ENCODE results near the gene GMPPA.
A peak's percentile ranks its signal among the peaks of the same experiment; 100 is the strongest.

GMPPA gene

DNA sequence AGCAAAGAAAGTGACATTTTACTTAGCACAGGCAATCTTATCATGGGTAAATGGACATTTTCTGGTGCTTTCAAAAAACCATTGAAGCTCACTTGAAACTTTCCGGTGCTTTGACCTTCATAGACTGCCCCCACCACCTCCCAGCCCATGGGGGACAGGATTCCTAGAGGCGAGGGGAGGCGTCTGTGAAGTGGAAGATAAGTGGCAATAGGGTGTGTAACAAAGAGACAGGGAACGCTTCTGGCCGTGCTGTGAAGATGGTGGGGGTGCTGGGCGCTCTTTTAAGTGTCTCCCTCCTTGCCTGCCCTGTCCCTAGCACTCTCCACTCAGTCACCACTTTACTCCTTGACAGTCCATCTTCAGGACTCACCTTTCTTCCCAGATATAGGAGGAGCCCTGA lies 23.4 kb upstream of the GMPPA start:
- TF ChIP-seq, protein P1, sequence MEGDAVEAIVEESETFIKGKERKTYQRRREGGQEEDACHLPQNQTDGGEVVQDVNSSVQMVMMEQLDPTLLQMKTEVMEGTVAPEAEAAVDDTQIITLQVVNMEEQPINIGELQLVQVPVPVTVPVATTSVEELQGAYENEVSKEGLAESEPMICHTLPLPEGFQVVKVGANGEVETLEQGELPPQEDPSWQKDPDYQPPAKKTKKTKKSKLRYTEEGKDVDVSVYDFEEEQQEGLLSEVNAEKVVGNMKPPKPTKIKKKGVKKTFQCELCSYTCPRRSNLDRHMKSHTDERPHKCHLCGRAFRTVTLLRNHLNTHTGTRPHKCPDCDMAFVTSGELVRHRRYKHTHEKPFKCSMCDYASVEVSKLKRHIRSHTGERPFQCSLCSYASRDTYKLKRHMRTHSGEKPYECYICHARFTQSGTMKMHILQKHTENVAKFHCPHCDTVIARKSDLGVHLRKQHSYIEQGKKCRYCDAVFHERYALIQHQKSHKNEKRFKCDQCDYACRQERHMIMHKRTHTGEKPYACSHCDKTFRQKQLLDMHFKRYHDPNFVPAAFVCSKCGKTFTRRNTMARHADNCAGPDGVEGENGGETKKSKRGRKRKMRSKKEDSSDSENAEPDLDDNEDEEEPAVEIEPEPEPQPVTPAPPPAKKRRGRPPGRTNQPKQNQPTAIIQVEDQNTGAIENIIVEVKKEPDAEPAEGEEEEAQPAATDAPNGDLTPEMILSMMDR (IDR thresholded peaks at IDR 0.05; ENCODE audit: insufficient read depth, low read depth, low read length, missing control alignments): no peak
- no peak overlapping the region for H3K4me3 ChIP-seq (ENCODE audit: low read depth, low read length)
- DNase-seq (ENCODE audit: low read depth): no peak

DNA sequence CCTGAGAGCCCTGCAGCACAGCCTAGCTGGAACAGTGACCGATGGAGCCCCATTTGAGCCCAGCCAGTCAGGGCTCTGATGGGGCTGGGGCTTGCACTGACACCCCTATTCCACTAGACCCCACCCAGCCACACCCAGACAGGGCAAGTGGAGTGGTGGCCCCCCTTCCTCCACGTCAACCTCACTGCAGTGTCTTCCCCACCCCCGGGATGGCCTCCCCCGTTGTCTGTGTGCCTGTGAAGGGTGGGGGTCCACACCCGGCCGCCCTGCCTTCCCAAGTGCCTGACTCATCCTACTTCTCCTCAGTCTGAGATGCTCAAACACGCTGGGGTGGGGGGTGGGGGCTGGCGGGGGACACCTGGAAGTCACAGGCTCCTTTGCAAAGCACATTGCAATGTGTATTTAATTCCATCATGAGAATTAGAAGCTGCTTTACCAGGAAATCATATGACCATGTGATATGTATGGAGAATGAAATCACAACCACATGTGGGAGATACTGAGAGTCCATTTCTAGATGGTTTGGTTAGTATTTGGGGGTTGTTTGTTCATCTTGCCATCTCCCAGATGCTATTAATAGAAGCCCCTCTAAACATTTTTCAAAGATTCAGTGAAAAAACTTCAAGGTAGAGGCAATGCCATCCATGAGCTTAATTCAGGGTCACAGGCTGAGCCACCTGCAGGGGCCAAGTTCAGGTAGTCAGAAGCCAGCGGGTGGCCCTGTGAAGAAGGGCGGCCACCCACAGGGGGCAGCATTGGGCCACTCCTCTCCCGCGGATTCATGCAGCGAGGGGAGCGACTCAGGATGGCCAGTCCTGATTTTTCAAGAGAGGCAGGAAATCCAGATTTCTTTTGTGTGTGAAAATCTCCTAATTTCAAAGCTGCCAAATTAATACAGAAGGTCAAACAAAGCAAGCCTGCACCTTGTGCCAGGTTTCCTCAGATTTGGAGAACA lies 22.7 kb upstream of the GMPPA start:
- TF ChIP-seq, protein P1 (IDR thresholded peaks at IDR 0.05; ENCODE audit: insufficient read depth, low read depth, low read length, missing control alignments): peak; percentile 80
- peak; percentile 50 for DNase-seq (ENCODE audit: low read depth)
- H3K4me3 ChIP-seq (ENCODE audit: low read depth, low read length): no peak overlapping the region

DNA sequence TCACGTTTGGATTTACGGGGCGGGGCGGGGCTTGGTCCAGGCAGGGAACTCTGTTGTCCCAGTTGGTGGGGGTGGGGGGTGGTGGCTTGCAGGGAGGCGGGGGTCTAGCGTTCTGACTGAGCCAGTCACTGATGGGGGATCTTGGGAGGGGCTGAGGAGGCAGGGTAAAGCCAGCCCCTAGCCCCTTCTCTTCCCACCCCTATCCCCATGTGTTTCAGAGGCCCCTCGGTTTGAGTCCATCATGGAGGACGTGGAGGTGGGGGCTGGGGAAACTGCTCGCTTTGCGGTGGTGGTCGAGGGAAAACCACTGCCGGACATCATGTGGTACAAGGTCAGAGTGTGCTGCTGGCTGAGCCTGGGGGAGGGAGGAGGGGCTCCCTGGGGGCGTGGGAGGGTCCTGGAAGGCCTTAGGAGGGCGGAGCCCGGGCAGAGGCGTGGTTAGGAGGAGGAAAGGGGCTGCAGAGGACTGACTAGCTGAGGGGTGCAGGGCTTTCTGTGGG lies 22.0 kb upstream of the GMPPA start:
- TF ChIP-seq, protein P1 (IDR thresholded peaks at IDR 0.05; ENCODE audit: insufficient read depth, low read depth, low read length, missing control alignments): no peak
- H3K4me3 ChIP-seq (ENCODE audit: low read depth, low read length): no peak overlapping the region
- no peak for DNase-seq (ENCODE audit: low read depth)

DNA sequence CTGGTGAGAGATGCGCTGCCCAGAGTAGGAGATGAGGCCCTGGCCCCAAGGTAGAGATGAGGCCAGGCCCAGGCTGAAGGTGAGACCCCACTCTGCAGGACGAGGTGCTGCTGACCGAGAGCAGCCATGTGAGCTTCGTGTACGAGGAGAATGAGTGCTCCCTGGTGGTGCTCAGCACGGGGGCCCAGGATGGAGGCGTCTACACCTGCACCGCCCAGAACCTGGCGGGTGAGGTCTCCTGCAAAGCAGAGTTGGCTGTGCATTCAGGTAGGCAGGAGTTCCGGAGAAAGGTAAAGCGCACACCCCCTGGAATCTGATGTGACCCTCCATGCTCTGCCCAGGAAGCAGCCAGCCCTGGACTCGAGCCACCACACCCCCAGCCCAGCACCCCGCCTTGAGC lies 21.5 kb upstream of the GMPPA start:
- DNase-seq (ENCODE audit: low read depth): no peak
- TF ChIP-seq, protein P1 (IDR thresholded peaks at IDR 0.05; ENCODE audit: insufficient read depth, low read depth, low read length, missing control alignments): no peak
- no peak overlapping the region for H3K4me3 ChIP-seq (ENCODE audit: low read depth, low read length)

DNA sequence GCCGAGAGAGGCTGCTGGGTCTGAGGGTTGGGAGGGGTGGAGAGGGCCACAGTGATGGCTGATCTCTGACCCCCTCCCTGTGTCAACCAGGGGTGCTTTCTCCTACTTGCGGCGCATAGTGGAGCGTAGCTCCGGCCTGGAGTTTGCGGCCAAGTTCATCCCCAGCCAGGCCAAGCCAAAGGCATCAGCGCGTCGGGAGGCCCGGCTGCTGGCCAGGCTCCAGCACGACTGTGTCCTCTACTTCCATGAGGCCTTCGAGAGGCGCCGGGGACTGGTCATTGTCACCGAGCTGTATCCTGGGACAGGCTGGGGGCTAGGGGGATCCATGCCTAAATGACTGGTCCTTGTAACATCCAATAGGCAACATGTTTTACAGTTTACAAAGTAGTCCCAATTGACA lies 20.9 kb upstream of the GMPPA start:
- no peak for DNase-seq (ENCODE audit: low read depth)
- TF ChIP-seq, protein P1 (IDR thresholded peaks at IDR 0.05; ENCODE audit: insufficient read depth, low read depth, low read length, missing control alignments): no peak
- no peak overlapping the region for H3K4me3 ChIP-seq (ENCODE audit: low read depth, low read length)

DNA sequence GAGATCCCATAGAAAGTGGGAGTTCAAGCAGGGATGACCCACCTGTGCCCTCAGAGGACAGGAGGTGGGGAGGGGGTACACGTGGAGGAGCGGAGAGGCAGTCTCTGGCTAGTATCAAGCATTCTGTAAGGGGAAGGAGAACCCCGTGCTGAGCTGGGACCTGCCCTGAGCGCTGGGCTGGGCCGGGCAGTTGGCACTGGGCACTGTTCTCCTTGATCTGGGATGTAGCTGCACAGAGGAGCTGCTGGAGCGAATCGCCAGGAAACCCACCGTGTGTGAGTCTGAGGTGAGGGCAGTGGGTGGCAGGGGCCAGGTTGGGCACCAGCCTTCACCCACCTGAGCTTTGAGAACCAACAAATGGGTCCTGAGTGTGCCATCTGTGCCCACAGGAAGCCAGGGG lies 19.8 kb upstream of the GMPPA start:
- TF ChIP-seq, protein P1 (IDR thresholded peaks at IDR 0.05; ENCODE audit: insufficient read depth, low read depth, low read length, missing control alignments): no peak
- no peak overlapping the region for H3K4me3 ChIP-seq (ENCODE audit: low read depth, low read length)
- no peak for DNase-seq (ENCODE audit: low read depth)
